GM18502 (cell line): Measurements from ENCODE around the gene ABCA12.

Experiments used
- ATAC-seq: cut with Tn5 transposase; IDR thresholded peaks from one replicate; pipeline ENCODE4 v1.9.1; 2021; ENCODE audit warnings: mild to moderate bottlenecking; ENCODE audit not compliant: unreplicated experiment, poor library complexity

ABCA12 gene

GRCh38 chr2:215052404-215052803, 86.0 kb downstream of the ABCA12 start:
- no peak for ATAC-seq

DNA sequence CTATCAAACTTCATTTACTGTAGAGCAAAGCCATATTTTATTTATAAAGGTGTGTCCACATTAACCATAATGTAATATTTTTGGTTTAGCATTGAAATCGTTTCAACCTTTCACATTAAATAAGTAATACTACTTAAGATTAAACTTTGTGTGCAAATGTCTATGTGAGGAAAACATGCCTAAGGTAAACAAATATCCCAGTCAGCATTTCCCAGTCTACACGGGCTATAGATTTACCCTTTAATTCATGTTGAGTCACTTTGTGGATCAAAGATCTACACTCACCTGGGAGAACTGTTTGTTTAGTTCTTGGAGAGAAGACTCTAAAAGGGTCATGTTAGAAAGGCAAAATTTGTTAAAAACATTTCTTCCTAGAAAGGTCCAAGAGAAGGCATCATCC, 89.1 kb downstream of the ABCA12 start:
- no peak for ATAC-seq

DNA sequence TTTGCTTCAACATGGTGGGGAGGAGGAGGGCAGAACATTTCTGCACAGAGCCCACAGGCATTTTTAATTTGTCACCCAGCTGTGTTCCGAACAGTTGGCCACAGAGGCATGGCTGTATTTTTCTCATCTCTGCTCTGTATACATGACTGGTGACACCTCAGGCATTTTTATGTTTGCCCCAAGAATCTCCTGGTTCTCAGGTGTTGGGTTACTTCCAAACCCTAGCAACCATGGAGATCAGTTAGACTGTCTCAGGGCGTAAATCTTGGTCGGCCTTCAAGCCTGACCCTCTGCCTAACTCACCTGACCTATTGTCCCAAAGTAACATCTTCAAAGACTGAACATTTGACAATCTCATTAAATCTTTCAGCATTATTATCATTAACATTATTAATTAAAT, 100.0 kb downstream of the ABCA12 start:
- ATAC-seq, result no peak

DNA sequence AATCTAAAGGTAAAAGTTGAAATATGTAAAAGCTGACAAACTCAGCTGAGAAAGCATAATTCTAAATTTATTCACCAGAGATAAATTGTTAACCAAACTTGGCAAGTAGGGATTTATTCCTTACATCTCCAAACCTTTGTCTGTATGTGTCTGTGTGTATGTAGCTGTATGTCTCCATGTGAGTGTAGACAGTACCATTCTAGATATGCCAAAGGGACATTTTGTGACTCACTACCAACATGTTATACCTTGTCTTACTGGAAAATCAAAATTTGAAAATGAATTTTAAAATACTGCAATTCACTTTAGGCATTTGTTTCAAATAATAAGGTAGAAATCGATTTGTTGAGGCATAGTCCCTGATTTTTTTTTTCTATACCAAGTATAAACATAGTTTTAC, 102.1 kb downstream of the ABCA12 start:
- ATAC-seq, result no peak

GRCh38 chr2:215034154-215034553, 104.3 kb downstream of the ABCA12 start:
- ATAC-seq, result no peak

DNA sequence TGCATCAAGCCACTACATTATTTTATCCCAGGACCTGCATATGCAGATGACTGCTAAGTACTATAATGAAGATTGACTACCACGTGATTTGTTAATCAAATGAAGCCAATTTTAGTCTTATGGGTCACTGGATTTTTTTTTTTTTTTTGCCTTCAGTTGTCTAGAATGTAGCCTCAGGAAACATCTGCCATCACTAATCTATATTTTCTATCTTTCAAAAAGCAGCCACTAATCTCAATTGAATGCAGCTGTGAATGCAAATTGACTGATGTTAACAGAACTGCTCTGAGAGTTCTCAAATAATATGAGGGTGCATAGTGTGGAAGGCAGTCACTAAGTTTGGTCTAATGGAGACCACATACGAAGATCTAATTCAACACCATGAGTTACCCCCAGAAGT, 106.3 kb downstream of the ABCA12 start:
- ATAC-seq, result no peak

DNA sequence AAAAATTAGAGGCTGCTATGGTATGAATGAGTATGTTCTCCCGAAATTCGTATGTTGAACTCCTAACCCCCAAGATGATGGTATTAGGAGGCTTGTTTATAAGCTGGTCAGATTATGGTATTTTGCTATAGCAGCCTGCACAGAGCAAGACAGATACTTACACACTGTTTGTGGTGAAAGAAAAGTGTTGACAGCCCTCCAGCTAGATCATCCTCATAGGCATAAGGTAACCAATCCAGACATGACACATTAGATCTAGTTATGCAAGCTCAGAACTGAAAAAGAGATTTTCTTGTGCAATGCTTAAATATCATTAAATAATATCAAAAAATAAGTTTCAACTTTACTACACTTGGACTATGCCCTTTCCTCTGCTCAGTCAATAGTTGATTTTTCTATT, 107.1 kb downstream of the ABCA12 start:
- ATAC-seq, result no peak

DNA sequence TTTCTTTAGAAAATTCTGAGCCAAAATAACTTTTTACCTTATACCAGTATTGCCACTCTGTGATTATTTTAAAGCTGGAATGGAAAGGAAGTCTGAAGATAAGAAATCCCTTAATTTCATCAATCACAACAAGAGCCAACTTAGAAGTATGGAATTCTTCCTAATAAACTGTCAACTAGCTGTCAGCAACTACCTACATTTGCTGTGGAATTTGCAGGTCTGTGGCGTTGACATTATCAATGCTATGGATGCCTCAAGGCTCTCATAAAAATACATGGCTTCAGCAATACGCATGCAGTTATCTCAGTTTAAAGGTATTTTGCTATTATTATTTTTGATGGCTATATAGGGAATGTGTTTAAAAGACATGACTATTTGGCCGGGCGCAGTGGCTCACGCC, 108.5 kb downstream of the ABCA12 start:
- no peak for ATAC-seq

DNA sequence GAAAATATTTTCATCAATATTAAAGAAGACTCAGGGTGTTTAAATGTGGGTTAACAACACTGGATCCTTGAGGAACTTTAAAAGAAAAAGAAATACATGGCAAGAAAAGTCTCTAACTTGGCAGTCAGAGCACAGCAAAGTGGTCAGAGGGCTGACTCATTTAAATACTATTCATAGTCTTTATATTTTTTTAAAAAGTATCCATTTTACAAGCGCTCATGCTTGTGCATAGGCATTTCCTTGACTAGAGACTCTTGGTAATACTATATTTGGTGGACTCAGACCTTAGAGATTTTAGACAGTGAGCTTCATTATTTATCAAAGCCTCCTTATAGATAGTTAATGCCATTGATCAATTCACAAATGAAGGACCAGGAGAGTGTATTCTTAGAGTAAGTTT, 110.2 kb downstream of the ABCA12 start:
- ATAC-seq, result no peak

GRCh38 chr2:215027779-215028178, 110.6 kb downstream of the ABCA12 start:
- ATAC-seq, result no peak

- no peak for ATAC-seq
Measured at GRCh38 chr2:215022910-215023309, 115.5 kb downstream of the ABCA12 start.

DNA sequence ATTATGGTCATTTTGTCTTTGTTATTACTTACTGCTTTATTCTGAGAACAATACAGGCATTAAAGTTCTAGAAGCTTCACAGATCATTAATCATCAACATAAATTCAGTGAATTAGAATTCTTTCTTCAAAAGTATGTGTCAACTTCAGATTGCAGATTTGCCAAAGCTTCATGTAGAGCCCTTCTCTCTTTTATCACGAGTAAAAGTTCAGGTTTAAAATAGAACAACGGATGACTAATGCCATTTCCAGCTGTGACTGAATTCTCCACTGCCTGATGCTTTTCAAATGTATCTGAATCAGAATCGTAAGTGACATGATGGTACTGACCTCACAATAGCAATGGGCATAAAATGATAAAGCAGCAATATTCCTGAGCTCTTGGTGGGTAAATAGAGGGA, 116.0 kb downstream of the ABCA12 start:
- ATAC-seq, result no peak

GRCh38 chr2:215020283-215020682, 118.1 kb downstream of the ABCA12 start:
- ATAC-seq, result peak; percentile 58

DNA sequence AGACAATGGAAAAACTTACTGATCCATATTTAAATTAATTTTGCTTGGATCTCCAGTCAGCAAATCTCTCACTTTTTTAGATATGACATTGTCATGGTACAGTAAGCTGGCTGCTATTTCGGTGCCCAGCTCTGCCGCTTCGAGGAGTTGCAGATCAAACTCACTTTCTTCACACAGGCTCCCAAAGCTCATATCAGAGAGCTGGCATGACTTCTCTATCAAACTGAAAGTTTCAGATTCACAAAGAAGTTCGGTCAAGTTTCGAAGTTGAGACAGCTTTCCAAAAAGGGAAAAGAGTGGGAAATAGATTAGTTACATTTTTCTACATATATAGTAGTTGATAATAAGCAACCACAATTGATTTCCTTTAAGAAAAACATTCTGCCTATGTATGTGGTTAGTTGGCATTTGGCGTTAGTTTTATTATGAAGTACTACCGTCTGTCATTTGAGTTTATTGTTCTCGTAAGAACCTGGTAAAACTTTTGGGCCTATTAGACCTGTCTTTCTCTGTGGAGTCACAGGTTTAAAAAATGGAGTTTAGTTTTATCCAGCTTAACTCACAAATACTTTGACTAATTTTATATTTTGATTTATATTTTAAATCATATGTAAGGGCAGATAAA, 118.8 kb downstream of the ABCA12 start:
- ATAC-seq, result peak; percentile 66

DNA sequence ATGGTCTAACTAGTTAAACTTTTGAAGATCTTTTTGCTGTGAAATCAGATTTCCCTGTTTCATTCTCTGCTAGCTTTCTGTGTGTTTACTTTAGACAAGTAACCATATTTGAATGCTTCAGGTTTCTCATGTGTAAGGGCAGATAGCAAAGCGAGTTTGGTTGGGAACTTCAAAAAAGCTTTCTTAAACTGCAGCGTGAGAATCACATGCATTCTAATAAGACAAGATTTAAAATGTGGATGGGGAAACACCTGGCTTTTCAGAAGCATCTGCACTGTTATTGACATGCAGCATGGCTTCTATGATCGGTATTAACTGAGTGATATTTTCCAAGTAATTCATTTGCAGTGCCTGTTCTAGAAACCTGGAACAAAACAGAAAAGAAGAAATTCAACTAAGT, 119.3 kb downstream of the ABCA12 start:
- peak; percentile 37 for ATAC-seq

- ATAC-seq, result no peak
Measured at GRCh38 chr2:215015421-215015820, 123.0 kb downstream of the ABCA12 start.

- ATAC-seq, result no peak
Measured at GRCh38 chr2:215010390-215010789, 128.0 kb downstream of the ABCA12 start.

GRCh38 chr2:215003001-215003400, 135.4 kb downstream of the ABCA12 start:
- ATAC-seq, result no peak

DNA sequence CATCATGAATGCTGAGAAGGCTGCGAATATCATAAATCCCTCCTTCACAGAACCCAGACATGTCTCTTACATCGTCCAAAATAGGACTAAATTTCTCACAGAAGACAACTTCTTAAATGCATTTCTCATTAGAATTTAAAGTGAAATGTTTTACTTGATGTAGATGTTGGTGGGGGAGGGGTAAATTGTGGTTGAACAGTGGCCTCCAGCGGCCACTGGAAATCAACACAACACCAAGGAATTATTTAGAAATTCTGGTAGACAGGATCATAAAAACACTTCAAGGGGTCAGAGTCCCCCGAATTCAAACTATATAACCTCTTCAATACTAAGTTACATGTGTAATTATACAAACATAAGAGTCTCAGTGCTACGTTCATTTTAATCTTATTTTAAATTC, 135.9 kb downstream of the ABCA12 start:
- peak; percentile 75 for ATAC-seq

GRCh38 chr2:215000721-215001120, 137.7 kb downstream of the ABCA12 start:
- ATAC-seq, result no peak

GRCh38 chr2:214995926-214996670, 142.3 kb downstream of the ABCA12 start:
- peak; percentile 96 for ATAC-seq

DNA sequence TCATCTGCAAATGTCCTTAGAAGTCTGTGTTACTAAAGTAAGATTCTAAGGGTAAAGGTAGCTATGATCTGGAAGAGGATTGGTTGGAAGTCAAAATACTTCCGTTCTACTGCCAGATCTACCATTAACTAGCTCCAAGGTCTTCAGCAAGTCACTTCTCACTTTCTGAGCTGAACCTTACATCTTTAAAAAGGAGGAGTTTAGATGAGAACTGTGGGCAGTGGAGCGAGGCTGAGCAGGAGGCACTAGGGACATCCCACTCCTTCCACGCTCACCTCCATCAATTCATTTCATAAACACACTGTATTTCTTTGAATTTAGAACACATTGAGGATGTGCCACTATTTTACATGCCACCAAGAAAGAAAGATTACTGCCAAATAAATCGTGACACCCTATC, 143.0 kb downstream of the ABCA12 start:
- ATAC-seq, result no peak
